K562 (cell line): ENCODE measurements around the gene PRKD2. TPM values are rescaled to one million over a fixed set of nuclear protein-coding genes. Genes with fewer than 3 reads are reported as not detected.

ENCODE experiments used
- ADNP ChIP-seq: fragments of 200-800 bp; sonication (Bioruptor generic); IDR thresholded peaks from 2 replicates; pipeline ENCODE4 v1.6.1; 2016; ENCODE audit warnings: missing genetic modification characterization, missing compliant biosample characterization
- AFF1 ChIP-seq, 2 experiments: fragments of 450-650 bp; IDR thresholded peaks; 2 replicates each; pipeline ENCODE4 v1.6.1; 2018; ENCODE audit warnings: mild to moderate bottlenecking in 2 of 2, low read depth in 1 of 2; ENCODE audit not compliant: partially characterized antibody in 2 of 2
- BCOR ChIP-seq: fragments of 450-650 bp; IDR thresholded peaks from 2 replicates; pipeline ENCODE4 v1.6.1; 2016
- C11orf30 ChIP-seq: fragments of 450-650 bp; IDR thresholded peaks from 2 replicates; pipeline ENCODE4 v1.6.1; 2016; ENCODE audit warnings: low read depth, mild to moderate bottlenecking
- DEAF1 ChIP-seq: fragments of 450-650 bp; formaldehyde crosslinking; IDR thresholded peaks from 2 replicates; pipeline ENCODE4 v1.4.0; 2020; ENCODE audit warnings: mild to moderate bottlenecking, moderate library complexity
- ETV1 ChIP-seq: fragments of 450-650 bp; conservative IDR thresholded peaks from 2 replicates; pipeline ENCODE4 v1.6.1; 2016; ENCODE audit warnings: missing genetic modification characterization, control low read depth, low read depth, missing compliant biosample characterization
- FOXJ3 ChIP-seq: sonication (generic); formaldehyde crosslinking; IDR thresholded peaks from 2 replicates; pipeline ENCODE4 v1.4.0; 2020; ENCODE audit warnings: mild to moderate bottlenecking, missing genetic modification reagents
- GTF2F1 ChIP-seq: IDR thresholded peaks from 2 replicates; pipeline ENCODE4 v1.6.1; 2011; ENCODE audit warnings: low read depth, low read length, improper control_type of control experiment
- HDAC2 ChIP-seq: fragments of 450-650 bp; IDR thresholded peaks from 2 replicates; pipeline ENCODE4 v1.6.1; 2016; ENCODE audit warnings: mild to moderate bottlenecking
- HNRNPL ChIP-seq: fragments of 200-400 bp; formaldehyde crosslinking; IDR thresholded peaks from 2 replicates; pipeline ENCODE4 v1.6.1; 2017; ENCODE audit warnings: low read depth, mild to moderate bottlenecking, low read length
- KDM1A ChIP-seq, 2 experiments: fragments of 450-650 bp; IDR thresholded peaks; 2 replicates each; pipeline ENCODE4 v1.6.1; 2016; ENCODE audit warnings: mild to moderate bottlenecking in 2 of 2
- MAFG ChIP-seq: fragments of 450-650 bp; conservative IDR thresholded peaks from 2 replicates; pipeline ENCODE4 v1.6.1; 2016; ENCODE audit warnings: missing genetic modification characterization, missing compliant biosample characterization
- PPARD ChIP-seq: fragments of 250-450 bp; sonication (Bioruptor Pico); IDR thresholded peaks from 2 replicates; pipeline ENCODE4 v1.8.0; 2022; ENCODE audit warnings: inconsistent platforms, mild to moderate bottlenecking, moderate library complexity
- PTRF ChIP-seq: fragments of 450-650 bp; IDR thresholded peaks from 2 replicates; pipeline ENCODE4 v1.6.1; 2016; ENCODE audit warnings: mild to moderate bottlenecking, missing genetic modification characterization, missing compliant biosample characterization
- RB1 ChIP-seq: fragments of 450-650 bp; IDR thresholded peaks from 2 replicates; pipeline ENCODE4 v1.6.1; 2017; ENCODE audit warnings: low read depth, mild to moderate bottlenecking
- SMARCA5 ChIP-seq: fragments of 450-650 bp; IDR thresholded peaks from 2 replicates; pipeline ENCODE4 v1.6.1; 2016
- SMARCE1 ChIP-seq: fragments of 450-650 bp; IDR thresholded peaks from 2 replicates; pipeline ENCODE4 v1.7.1; 2016; ENCODE audit warnings: mild to moderate bottlenecking
- ZNF316 ChIP-seq: fragments of 450-650 bp; IDR thresholded peaks from 2 replicates; pipeline ENCODE4 v1.6.1; 2016
- ZNF77 ChIP-seq: fragments of 250-450 bp; sonication (Bioruptor Pico); IDR thresholded peaks from 2 replicates; pipeline ENCODE4 v1.5.0; 2020
- polyA plus RNA-seq, 8 experiments: library from polyadenylated mRNA; depleted of rRNA in 4 of 8; stranded (reverse) in 5 of 8; unstranded in 3 of 8; fragments of >200 nt; fragmentation: Nextera tagmentation in 2 of 8; fragmentation: Illumina TruSeq in 1 of 8; extraction: Ambion mirVana in 2 of 8; extraction: Trizol in 1 of 8; gene quantifications; 2 replicates each; pipeline versions ENCODE4 v1.2.1 to v1.2.3, GENCODE V29; 2011 to 2014; ENCODE audit warnings: inconsistent platforms in 1 of 8, missing spikeins in 1 of 8
- total RNA-seq, 7 experiments: library from RNA; depleted of rRNA in 6 of 7; stranded (reverse); fragments of >200 nt in 6 of 7; fragmentation: Illumina TruSeq in 2 of 7; extraction: Trizol in 2 of 7; gene quantifications; 2 replicates each; pipeline versions ENCODE4 v1.2.1 to v1.2.3, GENCODE V29; 2011 to 2021; ENCODE audit warnings: low replicate concordance in 1 of 7
- TF ChIP-seq, protein P1 (sequence below): sonication (generic); formaldehyde crosslinking; IDR thresholded peaks from 2 replicates; pipeline ENCODE4 v1.8.1; 2023; ENCODE audit warnings: missing genetic modification reagents, mild to moderate bottlenecking, borderline replicate concordance

Gene PRKD2
- total and polyA plus RNA-seq, 9 of the 15 experiments (the other 6 are each of a cell fraction or from before 2014, with no cell fraction given): 1.8 to 60.0 (median 15.0) TPM

DNA sequence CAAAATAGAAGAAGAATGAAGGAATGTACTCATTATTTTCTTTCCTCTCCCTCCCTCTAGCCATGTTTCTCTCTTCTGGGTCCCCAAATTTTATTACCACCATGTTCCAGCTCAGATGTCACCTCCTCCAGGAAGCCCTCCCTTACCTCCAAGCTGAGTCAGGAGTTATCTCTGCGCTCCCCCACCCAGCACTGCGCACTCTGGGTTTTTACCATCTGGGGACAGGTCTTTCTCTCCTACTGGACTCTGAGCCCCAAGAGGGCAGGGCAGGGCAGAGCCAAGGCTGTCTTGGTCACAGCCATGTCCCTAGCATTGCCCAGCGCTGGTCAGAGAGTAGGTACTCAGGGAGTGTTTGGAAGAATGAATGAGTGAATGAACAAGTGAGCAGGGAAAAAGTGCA is 83.8 kb downstream of the PRKD2 start (continued):
- TF ChIP-seq AFF1 (IDR thresholded peaks at IDR 0.05; ENCODE audit: low read depth in 1 of 2, partially characterized antibody in 2 of 2): no peak
- peak; percentile 72; the same call in 1 of the 2 replicates for TF ChIP-seq HDAC2
- TF ChIP-seq HNRNPL: no peak
- TF ChIP-seq ZNF316: peak; percentile 67
- peak; percentile 26; the same call in 1 of the 2 replicates for TF ChIP-seq MAFG (tag)
- no peak for TF ChIP-seq GTF2F1
- TF ChIP-seq, protein P1, sequence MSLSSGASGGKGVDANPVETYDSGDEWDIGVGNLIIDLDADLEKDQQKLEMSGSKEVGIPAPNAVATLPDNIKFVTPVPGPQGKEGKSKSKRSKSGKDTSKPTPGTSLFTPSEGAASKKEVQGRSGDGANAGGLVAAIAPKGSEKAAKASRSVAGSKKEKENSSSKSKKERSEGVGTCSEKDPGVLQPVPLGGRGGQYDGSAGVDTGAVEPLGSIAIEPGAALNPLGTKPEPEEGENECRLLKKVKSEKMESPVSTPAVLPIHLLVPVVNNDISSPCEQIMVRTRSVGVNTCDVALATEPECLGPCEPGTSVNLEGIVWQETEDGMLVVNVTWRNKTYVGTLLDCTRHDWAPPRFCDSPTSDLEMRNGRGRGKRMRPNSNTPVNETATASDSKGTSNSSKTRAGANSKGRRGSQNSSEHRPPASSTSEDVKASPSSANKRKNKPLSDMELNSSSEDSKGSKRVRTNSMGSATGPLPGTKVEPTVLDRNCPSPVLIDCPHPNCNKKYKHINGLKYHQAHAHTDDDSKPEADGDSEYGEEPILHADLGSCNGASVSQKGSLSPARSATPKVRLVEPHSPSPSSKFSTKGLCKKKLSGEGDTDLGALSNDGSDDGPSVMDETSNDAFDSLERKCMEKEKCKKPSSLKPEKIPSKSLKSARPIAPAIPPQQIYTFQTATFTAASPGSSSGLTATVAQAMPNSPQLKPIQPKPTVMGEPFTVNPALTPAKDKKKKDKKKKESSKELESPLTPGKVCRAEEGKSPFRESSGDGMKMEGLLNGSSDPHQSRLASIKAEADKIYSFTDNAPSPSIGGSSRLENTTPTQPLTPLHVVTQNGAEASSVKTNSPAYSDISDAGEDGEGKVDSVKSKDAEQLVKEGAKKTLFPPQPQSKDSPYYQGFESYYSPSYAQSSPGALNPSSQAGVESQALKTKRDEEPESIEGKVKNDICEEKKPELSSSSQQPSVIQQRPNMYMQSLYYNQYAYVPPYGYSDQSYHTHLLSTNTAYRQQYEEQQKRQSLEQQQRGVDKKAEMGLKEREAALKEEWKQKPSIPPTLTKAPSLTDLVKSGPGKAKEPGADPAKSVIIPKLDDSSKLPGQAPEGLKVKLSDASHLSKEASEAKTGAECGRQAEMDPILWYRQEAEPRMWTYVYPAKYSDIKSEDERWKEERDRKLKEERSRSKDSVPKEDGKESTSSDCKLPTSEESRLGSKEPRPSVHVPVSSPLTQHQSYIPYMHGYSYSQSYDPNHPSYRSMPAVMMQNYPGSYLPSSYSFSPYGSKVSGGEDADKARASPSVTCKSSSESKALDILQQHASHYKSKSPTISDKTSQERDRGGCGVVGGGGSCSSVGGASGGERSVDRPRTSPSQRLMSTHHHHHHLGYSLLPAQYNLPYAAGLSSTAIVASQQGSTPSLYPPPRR: no peak
- TF ChIP-seq SMARCE1: no peak
- peak; percentile 64; the same call in 1 of the 2 replicates for TF ChIP-seq ADNP (tag)
- TF ChIP-seq BCOR: peak; percentile 98
- peak; percentile 92 for TF ChIP-seq SMARCA5
- no peak; the same call in 1 of the 2 replicates for TF ChIP-seq C11orf30
- TF ChIP-seq PPARD: no peak
- no peak for TF ChIP-seq ETV1 (tag)
- no peak for TF ChIP-seq ZNF77 (CRISPR knock-in tag)
- TF ChIP-seq RB1: 0 out of 2 replicates have a peak, but pooled peaks have one; percentile 15
- TF ChIP-seq FOXJ3 (CRISPR knock-in tag): no peak
- TF ChIP-seq PTRF: no peak
- no peak for TF ChIP-seq DEAF1
- peak; percentile 84 to 90 for TF ChIP-seq KDM1A (IDR thresholded peaks at IDR 0.05)
